C4-2B (cell line): Measurements from ENCODE around the gene PALLD.
"Not testable (repeated sequence)": the region's sequence is repeated elsewhere in the genome, so short reads cannot be mapped to it uniquely, and the experiment has no call there.

Source experiments
- ZFX ChIP-seq: fragments of 450-650 bp; IDR thresholded peaks from 2 replicates; pipeline ENCODE4 v1.6.1; 2017
- TF ChIP-seq, protein P1 (sequence below): fragments of 450-650 bp; conservative IDR thresholded peaks from 2 replicates; pipeline ENCODE4 v1.5.1; 2017; ENCODE audit warnings: mild to moderate bottlenecking

DNA sequence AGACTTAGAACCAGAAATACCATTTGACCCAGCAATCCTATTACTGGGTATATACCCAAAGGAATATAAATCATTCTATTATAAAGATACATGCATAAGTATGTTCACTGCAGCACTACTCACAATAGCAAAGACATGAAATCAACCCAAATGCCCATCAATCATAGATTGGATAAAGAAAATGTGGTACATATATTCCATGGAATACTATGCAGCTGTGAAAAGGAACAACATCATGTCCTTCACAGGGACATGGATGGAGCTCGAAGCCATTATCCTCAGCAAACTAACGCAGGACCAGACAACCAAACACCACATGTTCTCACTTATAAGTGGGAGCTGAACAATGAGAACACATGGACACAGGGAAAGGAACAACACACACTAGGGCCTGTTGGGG, 38.6 kb upstream of the PALLD start:
- TF ChIP-seq, protein P1, sequence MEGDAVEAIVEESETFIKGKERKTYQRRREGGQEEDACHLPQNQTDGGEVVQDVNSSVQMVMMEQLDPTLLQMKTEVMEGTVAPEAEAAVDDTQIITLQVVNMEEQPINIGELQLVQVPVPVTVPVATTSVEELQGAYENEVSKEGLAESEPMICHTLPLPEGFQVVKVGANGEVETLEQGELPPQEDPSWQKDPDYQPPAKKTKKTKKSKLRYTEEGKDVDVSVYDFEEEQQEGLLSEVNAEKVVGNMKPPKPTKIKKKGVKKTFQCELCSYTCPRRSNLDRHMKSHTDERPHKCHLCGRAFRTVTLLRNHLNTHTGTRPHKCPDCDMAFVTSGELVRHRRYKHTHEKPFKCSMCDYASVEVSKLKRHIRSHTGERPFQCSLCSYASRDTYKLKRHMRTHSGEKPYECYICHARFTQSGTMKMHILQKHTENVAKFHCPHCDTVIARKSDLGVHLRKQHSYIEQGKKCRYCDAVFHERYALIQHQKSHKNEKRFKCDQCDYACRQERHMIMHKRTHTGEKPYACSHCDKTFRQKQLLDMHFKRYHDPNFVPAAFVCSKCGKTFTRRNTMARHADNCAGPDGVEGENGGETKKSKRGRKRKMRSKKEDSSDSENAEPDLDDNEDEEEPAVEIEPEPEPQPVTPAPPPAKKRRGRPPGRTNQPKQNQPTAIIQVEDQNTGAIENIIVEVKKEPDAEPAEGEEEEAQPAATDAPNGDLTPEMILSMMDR = not testable (repeated sequence)
- not testable (repeated sequence) for TF ChIP-seq ZFX
